Fibroblast of lung (primary cell): ENCODE results near the gene GHRHR.

Experiments used
- CTCF ChIP-seq, 2 donors: IDR thresholded peaks in 1 of 2; conservative IDR thresholded peaks in 1 of 2; 1 replicate in 1 of 2; 2 replicates in 1 of 2; pipeline ENCODE4 v1.5.1; 2011 to 2012; ENCODE audit warnings: low read length in 2 of 2, control low read depth in 1 of 2, inconsistent platforms in 1 of 2, low read depth in 1 of 2, mild to moderate bottlenecking in 1 of 2
- EZH2 ChIP-seq: IDR thresholded peaks from 2 replicates; pipeline ENCODE4 v1.5.1; 2012; ENCODE audit warnings: low read length, control low read depth, mild to moderate bottlenecking; ENCODE audit errors: missing control alignments

GRCh38 chr7:31017032-31017675 lies 53.4 kb downstream of the GHRHR start:
- TF ChIP-seq CTCF (conservative IDR thresholded peaks at IDR 0.05 in 1 of 2, IDR thresholded peaks at IDR 0.05 in 1 of 2; ENCODE audit: low read depth in 1 of 2, low read length in 2 of 2) (no peak), EZH2 (no peak)
